PC-3 (cell line): ENCODE measurements around the gene PLCL2. TPM values are rescaled to one million over a fixed set of nuclear protein-coding genes. Genes with fewer than 3 reads are reported as not detected.

Experiments used
- ATAC-seq: fragments of 200-7000 bp; cut with Tn5 transposase; 2 replicates; pipeline ENCODE4 v1.9.1; 2020; ENCODE audit warnings: mild to moderate bottlenecking, moderate library complexity
- BruUV-seq: library from RNA; stranded (reverse); fragments of 400-500 nt; replicated peaks from 2 replicates; lab custom pipeline; 2021; lab: Mats Ljungman, UMichigan
- CTCF ChIA-PET: fragments of 300-600 bp; sonication (Branson Sonifier 250); formaldehyde crosslinking; loops from one replicate; lab custom pipeline; 2022; ENCODE audit warnings: antibody characterized with exemption; lab: Charles Lee
- POLR2A ChIA-PET: fragments of 300-600 bp; sonication (Branson Sonifier 250); formaldehyde crosslinking; loops from one replicate; lab custom pipeline; 2022; ENCODE audit warnings: antibody characterized with exemption; ENCODE audit not compliant: unreplicated experiment; lab: Charles Lee
- DNase-seq: peaks from one replicate; pipeline ENCODE4 v3.0.0-alpha.2; 2015
- H2AFZ ChIP-seq: fragments of 300-600 bp; sonication (generic); 2 replicates; pipeline ENCODE4 v1.6.0; 2016; ENCODE audit warnings: antibody characterized with exemption, low read length
- H3F3A ChIP-seq: fragments of 300-600 bp; sonication (generic); one replicate; pipeline ENCODE4 v1.6.0; 2017; ENCODE audit warnings: antibody characterized with exemption, low read length, control low read depth, mild to moderate bottlenecking; ENCODE audit not compliant: unreplicated experiment
- H3K27ac ChIP-seq: fragments of 300-600 bp; sonication (generic); 2 replicates; pipeline ENCODE4 v1.5.1; 2016; ENCODE audit warnings: mild to moderate bottlenecking, low read length
- H3K27me3 ChIP-seq: fragments of 300-600 bp; sonication (generic); 2 replicates; pipeline ENCODE4 v1.6.1; 2016; ENCODE audit warnings: low read length, mixed read lengths
- H3K36me3 ChIP-seq: fragments of 300-600 bp; sonication (generic); 2 replicates; pipeline ENCODE4 v1.6.1; 2016; ENCODE audit warnings: low read depth, mixed run types, low read length, mixed read lengths
- H3K4me1 ChIP-seq: fragments of 300-600 bp; sonication (generic); 2 replicates; pipeline ENCODE4 v1.5.1; 2016; ENCODE audit warnings: low read length; ENCODE audit not compliant: insufficient read depth
- H3K4me2 ChIP-seq: fragments of 300-600 bp; sonication (generic); 2 replicates; pipeline ENCODE4 v1.6.0; 2016; ENCODE audit warnings: low read length
- H3K4me3 ChIP-seq: fragments of 300-600 bp; sonication (generic); 2 replicates; pipeline ENCODE4 v1.5.1; 2016; ENCODE audit warnings: mild to moderate bottlenecking, low read length, mixed read lengths
- H3K79me2 ChIP-seq: fragments of 300-600 bp; sonication (generic); 2 replicates; pipeline ENCODE4 v1.6.1; 2017; ENCODE audit warnings: low read length, mixed read lengths
- H3K9ac ChIP-seq: fragments of 300-600 bp; sonication (generic); 2 replicates; pipeline ENCODE4 v1.6.0; 2016; ENCODE audit warnings: mild to moderate bottlenecking, low read length
- H3K9me2 ChIP-seq: fragments of 300-600 bp; sonication (generic); replicated peaks from 2 replicates; pipeline ENCODE4 v1.6.1; 2016; ENCODE audit warnings: mixed run types, low read length, mixed read lengths
- H3K9me3 ChIP-seq: fragments of 300-600 bp; sonication (generic); 2 replicates; pipeline ENCODE4 v1.6.1; 2016; ENCODE audit warnings: low read length, mixed read lengths
- H4K20me1 ChIP-seq: fragments of 300-600 bp; sonication (generic); 2 replicates; pipeline ENCODE4 v1.6.1; 2016; ENCODE audit warnings: low read length, mixed read lengths
- CTCF ChIP-seq: fragments of 300-600 bp; sonication (generic); conservative IDR thresholded peaks from 2 replicates; pipeline ENCODE4 v1.5.1; 2017; ENCODE audit warnings: antibody characterized with exemption, low read depth, mild to moderate bottlenecking, low read length
- EZH2 ChIP-seq: fragments of 300-600 bp; sonication (generic); IDR thresholded peaks from one replicate; pipeline ENCODE4 v1.6.1; 2017; ENCODE audit warnings: antibody characterized with exemption, mild to moderate bottlenecking, low read length; ENCODE audit not compliant: unreplicated experiment
- EZH2phosphoT487 ChIP-seq: fragments of 300-600 bp; sonication (generic); IDR thresholded peaks from 2 replicates; pipeline ENCODE4 v1.6.1; 2018; ENCODE audit warnings: mild to moderate bottlenecking, antibody characterized with exemption, low read length, borderline replicate concordance
- intact Hi-C: fragments of 100-400 bp; cut with micrococcal nuclease; formaldehyde crosslinking; loops from 2 replicates; pipeline ENCODE4 v1.9.0; 2023
- total RNA-seq: library from RNA; depleted of rRNA; stranded (reverse); fragments of >200 nt; gene quantifications from 2 replicates; pipeline ENCODE4 v1.2.3, GENCODE V29; 2014

Gene PLCL2
- total RNA-seq, 1 experiment from 2014 or later = 9.8 TPM

GRCh38 chr3:17050506-17050905 is 165.8 kb downstream of the PLCL2 start:
- DNase-seq (no peak), ATAC-seq (no peak)
- Histone ChIP-seq H3K9me3 (no peaks in the 10 kb centered on the region), H3K4me3 (no peak overlapping the region), H3K79me2 (no peaks in the 10 kb centered on the region), H3K9me2 (no peaks in the 10 kb centered on the region), H3K27me3 (no peaks in the 10 kb centered on the region), H3K4me2 (no peak overlapping the region), H4K20me1 (no peaks in the 10 kb centered on the region), H3K36me3 (peaks cover 9% of the 10 kb centered on the region; the same call in 1 of the 2 replicates), H3K4me1 (no peaks in the 10 kb centered on the region), H3K9ac (no peak overlapping the region), H3K27ac (no peak overlapping the region), H3F3A (no peaks in the 10 kb centered on the region), H2AFZ (no peak overlapping the region)
- no peak for TF ChIP-seq EZH2phosphoT487
- TF ChIP-seq EZH2 = no peak
- no peak for TF ChIP-seq CTCF
- ChIA-PET CTCF (no interaction called here), POLR2A (no interaction called here)
- BruUV-seq = no TSS peak
- intact Hi-C loops = no loop called here

DNA sequence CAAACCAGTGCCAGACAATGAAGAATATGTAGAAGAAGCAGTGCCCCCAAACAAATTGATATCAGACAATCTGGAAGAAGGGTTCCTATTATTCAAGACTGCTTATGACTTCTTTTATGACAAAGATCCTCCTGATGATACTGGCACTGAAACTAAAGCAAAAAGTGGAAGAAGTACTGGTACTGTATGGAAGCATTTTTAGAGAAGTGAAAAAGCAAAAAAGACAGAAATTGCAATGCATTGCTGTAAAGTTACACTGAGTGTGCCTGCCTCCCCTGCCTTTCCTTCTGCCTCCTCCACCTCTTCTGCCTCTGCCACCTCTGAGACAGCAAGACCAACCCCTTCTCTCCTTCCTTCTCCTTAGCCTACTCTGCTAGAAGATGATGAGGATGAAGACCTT is 167.6 kb downstream of the PLCL2 start:
- H2AFZ ChIP-seq = no peak overlapping the region
- ATAC-seq (no peak), DNase-seq (no peak)
- ChIA-PET POLR2A (no interaction called here), CTCF (no interaction called here)
- no peaks in the 10 kb centered on the region for H3F3A ChIP-seq
- H3K79me2 ChIP-seq = no peaks in the 10 kb centered on the region
- no TSS peak for BruUV-seq
- no peak overlapping the region for H3K4me2 ChIP-seq
- H3K9me3 ChIP-seq = no peaks in the 10 kb centered on the region
- H3K9ac ChIP-seq = no peak overlapping the region
- intact Hi-C loops = no loop called here
- no peaks in the 10 kb centered on the region for H3K9me2 ChIP-seq
- H3K27ac ChIP-seq = no peak overlapping the region
- TF ChIP-seq EZH2 (no peak), CTCF (no peak), EZH2phosphoT487 (no peak)
- no peaks in the 10 kb centered on the region for H3K27me3 ChIP-seq
- no peaks in the 10 kb centered on the region for H3K4me1 ChIP-seq
- H4K20me1 ChIP-seq = no peaks in the 10 kb centered on the region
- H3K4me3 ChIP-seq = no peak overlapping the region
- H3K36me3 ChIP-seq = peaks cover 9% of the 10 kb centered on the region; the same call in 1 of the 2 replicates

- Histone ChIP-seq H3K9ac (no peak overlapping the region), H3K4me3 (no peak overlapping the region), H3K27me3 (no peaks in the 10 kb centered on the region), H3K9me3 (no peaks in the 10 kb centered on the region), H3K4me2 (no peak overlapping the region), H3K4me1 (no peaks in the 10 kb centered on the region), H3F3A (no peaks in the 10 kb centered on the region), H3K36me3 (no peaks in the 10 kb centered on the region), H2AFZ (no peak overlapping the region), H3K9me2 (no peaks in the 10 kb centered on the region), H4K20me1 (no peaks in the 10 kb centered on the region), H3K79me2 (no peaks in the 10 kb centered on the region), H3K27ac (no peak overlapping the region)
- intact Hi-C loops = no loop called here
- BruUV-seq = no TSS peak
- CTCF ChIA-PET = no interaction called here
- ATAC-seq (no peak), DNase-seq (no peak)
- POLR2A ChIA-PET = no interaction called here
- TF ChIP-seq CTCF = no peak
- TF ChIP-seq EZH2phosphoT487 = no peak
- no peak for TF ChIP-seq EZH2
These were observed 169.7 kb downstream of the PLCL2 start for GRCh38 chr3:17054301-17054981.
